Body of pancreas (tissue), 4 donors: Measurements from ENCODE around the gene TMEM86B.

Experiments used
- POLR2A ChIP-seq, 3 donors: fragments of 450-650 bp; IDR thresholded peaks; one replicate each; pipeline ENCODE4 v1.6.1; 2016; ENCODE audit warnings: antibody characterized with exemption in 3 of 3, mild to moderate bottlenecking in 2 of 3
- TF ChIP-seq, protein P1 (sequence below), 7 experiments: fragments of 450-650 bp in 4 of 7; fragments of 200-600 bp in 3 of 7; sonication (generic) in 3 of 7; IDR thresholded peaks; one replicate each; pipeline ENCODE4 v1.5.1; 2016 to 2019; ENCODE audit warnings: antibody characterized with exemption in 7 of 7

DNA sequence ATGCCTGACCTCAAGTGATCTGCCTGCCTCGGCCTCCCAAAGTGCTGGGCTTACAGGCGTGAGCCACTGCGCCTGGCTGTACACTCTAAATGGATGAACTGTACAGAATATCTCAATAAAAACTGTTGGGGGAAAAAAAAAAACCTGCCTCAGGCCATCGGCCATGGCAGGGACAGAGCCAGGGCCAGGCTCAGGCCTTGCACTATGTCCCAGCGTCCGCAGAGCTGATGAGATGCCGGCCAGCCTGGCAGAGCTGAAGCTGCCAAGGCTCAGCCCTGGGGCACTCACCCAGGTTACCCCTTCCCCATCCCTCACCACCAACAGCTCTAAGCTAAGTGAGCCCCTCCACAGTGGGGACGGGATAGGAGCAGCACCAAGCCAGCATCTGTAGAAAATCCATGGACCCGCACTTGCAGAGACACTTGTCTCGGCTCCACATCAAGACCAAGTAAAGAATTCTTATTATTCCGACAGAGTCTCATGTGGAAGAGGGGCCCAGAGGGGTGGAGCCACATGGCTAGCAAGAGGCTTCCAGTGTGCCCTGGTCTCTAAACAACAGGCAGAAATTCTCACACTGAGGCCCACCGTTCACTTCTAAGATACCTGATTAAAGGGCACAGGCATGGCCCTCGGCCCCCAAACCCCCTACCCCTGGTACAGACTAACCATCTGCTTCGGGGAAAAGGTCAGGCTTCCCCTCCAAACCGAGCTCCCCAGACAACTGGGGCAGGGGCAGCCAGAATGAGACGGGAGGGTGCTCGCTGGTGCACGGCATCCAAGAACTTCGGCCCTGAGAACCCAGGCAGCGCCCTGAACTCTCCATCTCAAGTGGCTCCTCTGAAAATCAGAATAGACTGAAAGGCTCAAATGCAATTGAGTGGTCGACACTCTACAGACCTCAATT is 24.4 kb upstream of the TMEM86B start:
- no peak for TF ChIP-seq POLR2A (IDR thresholded peaks at IDR 0.05)
- TF ChIP-seq, protein P1, sequence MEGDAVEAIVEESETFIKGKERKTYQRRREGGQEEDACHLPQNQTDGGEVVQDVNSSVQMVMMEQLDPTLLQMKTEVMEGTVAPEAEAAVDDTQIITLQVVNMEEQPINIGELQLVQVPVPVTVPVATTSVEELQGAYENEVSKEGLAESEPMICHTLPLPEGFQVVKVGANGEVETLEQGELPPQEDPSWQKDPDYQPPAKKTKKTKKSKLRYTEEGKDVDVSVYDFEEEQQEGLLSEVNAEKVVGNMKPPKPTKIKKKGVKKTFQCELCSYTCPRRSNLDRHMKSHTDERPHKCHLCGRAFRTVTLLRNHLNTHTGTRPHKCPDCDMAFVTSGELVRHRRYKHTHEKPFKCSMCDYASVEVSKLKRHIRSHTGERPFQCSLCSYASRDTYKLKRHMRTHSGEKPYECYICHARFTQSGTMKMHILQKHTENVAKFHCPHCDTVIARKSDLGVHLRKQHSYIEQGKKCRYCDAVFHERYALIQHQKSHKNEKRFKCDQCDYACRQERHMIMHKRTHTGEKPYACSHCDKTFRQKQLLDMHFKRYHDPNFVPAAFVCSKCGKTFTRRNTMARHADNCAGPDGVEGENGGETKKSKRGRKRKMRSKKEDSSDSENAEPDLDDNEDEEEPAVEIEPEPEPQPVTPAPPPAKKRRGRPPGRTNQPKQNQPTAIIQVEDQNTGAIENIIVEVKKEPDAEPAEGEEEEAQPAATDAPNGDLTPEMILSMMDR (IDR thresholded peaks at IDR 0.05): no peak
